GM12874 (cell line): ENCODE results near the gene BCL7A.

Experiments used
- CTCF ChIP-seq: IDR thresholded peaks from 2 replicates; pipeline ENCODE4 v1.5.1; 2011; ENCODE audit warnings: low read depth, mild to moderate bottlenecking, control low read depth, low read length, moderate library complexity; ENCODE audit not compliant: insufficient read depth

BCL7A gene

GRCh38 chr12:122093098-122093883 lies 71.6 kb downstream of the BCL7A start:
- no peak for TF ChIP-seq CTCF

DNA sequence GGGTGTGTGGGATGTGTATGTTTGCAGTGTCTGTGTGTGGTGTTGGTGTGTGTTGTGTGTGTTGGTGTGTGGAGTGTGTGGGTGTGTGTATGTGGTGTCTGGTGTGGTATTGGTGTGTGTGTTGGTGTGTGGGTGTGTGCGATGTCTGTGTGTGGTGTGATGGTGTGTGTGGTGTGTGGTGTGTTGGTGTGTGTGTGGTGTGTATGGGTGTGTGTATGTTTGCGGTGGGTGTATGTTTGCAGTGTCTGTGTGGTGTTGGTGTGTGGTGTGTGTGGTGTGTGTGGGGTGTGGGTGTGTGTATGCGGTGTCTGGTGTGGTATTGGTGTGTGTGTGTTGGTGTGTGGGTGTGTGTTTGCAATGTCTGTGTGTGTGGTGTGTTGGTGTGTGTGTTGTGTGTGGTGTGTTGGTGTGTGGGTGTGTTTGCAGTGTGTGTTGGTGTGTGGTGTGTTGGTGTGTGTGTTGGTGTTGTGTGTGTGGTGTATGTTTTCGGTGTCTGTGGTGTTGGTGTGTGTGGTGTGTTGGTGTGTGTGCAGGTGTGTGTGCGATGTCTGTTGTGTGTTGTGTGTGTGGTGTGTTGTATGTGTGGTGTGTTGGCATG lies 72.6 kb downstream of the BCL7A start:
- TF ChIP-seq CTCF, result no peak

DNA sequence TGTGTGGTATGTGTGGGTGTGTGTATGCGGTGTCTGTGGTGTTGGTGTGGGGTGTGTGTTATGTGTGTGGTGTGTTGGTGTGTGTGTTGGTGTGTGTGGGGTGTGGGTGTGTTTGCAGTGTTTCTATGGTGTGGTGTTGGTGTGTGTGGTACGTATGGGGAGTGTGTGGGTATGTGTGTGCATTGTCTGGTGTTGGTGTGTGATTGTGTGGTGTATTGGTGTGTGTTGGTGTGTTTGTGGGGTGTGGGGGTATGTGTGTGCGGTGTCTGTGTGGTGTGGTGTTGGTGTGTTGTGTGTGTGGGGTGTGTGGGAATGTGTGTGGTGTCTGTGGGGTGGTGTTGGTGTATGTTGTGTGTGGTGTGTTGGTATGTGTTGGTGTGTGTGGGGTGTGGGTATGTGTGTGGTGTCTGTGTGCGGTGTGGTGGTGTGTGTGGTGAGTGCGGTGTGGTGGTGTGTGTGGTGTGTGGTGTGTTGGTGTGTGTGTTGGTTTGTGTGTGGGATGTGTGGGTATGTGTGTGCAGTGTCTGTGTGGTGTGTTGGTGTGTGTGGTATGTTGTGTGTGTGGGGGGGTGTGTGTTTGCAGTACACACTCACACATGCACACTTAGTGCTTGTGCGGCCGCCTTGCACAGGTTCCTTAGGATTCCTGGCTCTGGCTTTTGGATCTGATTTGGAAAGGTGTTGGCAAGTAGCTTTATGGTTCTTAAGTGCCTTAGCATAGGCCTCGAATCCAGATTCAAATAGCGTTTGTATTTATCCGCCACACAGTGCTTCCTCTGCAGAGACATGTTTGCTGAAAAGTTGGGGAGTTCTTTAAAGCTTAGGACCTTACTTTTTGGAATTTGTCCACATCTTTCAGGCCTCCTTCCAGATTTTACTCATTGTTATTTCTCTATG lies 73.3 kb downstream of the BCL7A start:
- no peak for TF ChIP-seq CTCF

DNA sequence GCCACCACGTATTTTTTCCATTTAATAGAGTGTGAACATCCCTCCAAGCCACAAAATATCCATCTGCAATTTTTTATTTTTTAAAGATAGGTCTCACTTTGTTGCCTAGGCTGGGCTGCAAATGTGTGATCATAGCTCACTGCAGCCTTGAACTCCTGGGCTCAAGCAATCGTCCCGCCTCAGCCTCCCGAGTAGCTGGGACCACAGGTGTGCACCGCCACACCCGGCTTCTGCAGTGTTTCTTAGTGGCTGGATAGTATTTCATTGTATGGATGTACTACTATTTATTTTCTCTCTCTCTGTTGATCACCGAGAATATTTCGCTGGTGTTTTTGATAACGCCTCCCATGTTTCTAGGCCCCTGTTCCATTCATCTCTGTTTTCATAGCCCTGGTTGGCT lies 74.3 kb downstream of the BCL7A start:
- no peak for TF ChIP-seq CTCF

DNA sequence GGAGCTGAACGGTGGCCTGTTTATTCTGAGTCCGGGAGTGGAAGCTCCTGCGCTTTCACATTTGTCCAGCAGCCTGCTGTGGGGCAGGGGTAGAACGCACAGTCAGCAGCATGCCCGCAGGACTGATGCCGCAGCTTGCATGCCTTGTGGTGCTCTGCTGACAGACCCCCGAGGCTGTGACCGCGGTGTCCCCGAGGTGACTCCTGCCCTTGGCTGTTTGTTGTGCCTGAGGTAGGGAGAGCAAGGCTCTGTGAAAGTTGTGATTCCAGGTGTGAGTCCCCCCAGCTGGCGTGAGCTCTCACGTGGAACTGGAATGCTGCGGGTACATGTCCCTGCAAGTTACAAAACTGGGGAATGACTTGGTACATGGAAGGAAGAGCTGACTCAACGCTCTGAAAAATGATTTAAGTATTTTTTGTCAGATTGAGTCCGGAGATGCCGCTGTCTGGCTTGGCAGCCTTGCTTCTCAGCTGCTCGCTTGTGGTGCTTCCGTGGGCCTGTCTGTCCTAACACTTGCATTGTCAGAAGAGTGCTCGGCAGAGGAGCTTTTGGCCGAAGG lies 75.0 kb downstream of the BCL7A start:
- TF ChIP-seq CTCF, result no peak

DNA sequence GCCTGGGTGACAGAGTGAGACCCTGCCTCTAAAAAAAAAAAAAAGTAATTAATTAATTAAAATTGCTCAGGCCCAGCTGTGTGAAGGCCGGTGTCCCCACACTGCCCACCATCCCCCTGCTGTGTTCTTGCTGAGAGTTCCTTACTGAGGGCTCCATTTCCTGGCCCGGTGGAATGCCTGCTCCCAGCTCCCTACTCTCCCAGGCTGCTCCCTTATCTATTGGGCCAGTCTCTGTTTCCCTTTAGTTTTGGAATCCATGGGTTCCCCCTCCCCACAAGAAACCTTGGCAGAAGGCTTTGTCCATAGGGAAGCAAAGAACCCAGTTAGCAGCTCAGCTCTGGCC lies 75.9 kb downstream of the BCL7A start:
- no peak for TF ChIP-seq CTCF
